DOHH2 (cell line): ENCODE data around the gene TRIM22.
"Not testable (repeated sequence)": the region's sequence is repeated elsewhere in the genome, so short reads cannot be mapped to it uniquely, and the experiment has no call there.

ENCODE experiments used
- H3F3A ChIP-seq: fragments of 200-600 bp; sonication (generic), shearing (Covaris generic); 2 replicates; pipeline ENCODE4 v1.6.0; 2016; ENCODE audit warnings: antibody characterized with exemption, mild to moderate bottlenecking; ENCODE audit not compliant: control insufficient read depth, insufficient read depth
- H3K27ac ChIP-seq: fragments of 200-600 bp; sonication (generic); 2 replicates; pipeline ENCODE4 v1.5.1; 2014; ENCODE audit warnings: low read depth, mild to moderate bottlenecking, low read length, moderate library complexity
- H3K27me3 ChIP-seq: fragments of 200-600 bp; sonication (generic); 2 replicates; pipeline ENCODE4 v1.6.1; 2014; ENCODE audit warnings: mild to moderate bottlenecking, low read length, mixed read lengths; ENCODE audit not compliant: control insufficient read depth
- H3K36me3 ChIP-seq: fragments of 200-600 bp; sonication (generic); 2 replicates; pipeline ENCODE4 v1.6.1; 2014; ENCODE audit warnings: mild to moderate bottlenecking, low read length, moderate library complexity, mixed read lengths; ENCODE audit not compliant: control insufficient read depth
- H3K4me1 ChIP-seq: fragments of 200-600 bp; sonication (generic); 2 replicates; pipeline ENCODE4 v1.6.1; 2014; ENCODE audit warnings: mild to moderate bottlenecking, low read length, mixed read lengths; ENCODE audit not compliant: control insufficient read depth
- H3K4me2 ChIP-seq: fragments of 200-600 bp; sonication (generic); 2 replicates; pipeline ENCODE4 v1.6.0; 2014; ENCODE audit warnings: mild to moderate bottlenecking, low read length, moderate library complexity
- H3K4me3 ChIP-seq: fragments of 200-600 bp; sonication (generic); 2 replicates; pipeline ENCODE4 v1.5.1; 2014; ENCODE audit warnings: mild to moderate bottlenecking, low read length, mixed read lengths
- H3K79me2 ChIP-seq: fragments of 200-600 bp; sonication (generic); 2 replicates; pipeline ENCODE4 v1.6.1; 2014; ENCODE audit warnings: mild to moderate bottlenecking, low read length, mixed read lengths; ENCODE audit not compliant: control insufficient read depth
- H3K9me2 ChIP-seq: fragments of 200-600 bp; sonication (generic); replicated peaks from 2 replicates; pipeline ENCODE4 v1.6.1; 2014; ENCODE audit warnings: mild to moderate bottlenecking, low read length, mixed read lengths; ENCODE audit not compliant: control insufficient read depth
- H3K9me3 ChIP-seq: fragments of 200-600 bp; sonication (generic); 2 replicates; pipeline ENCODE4 v1.6.1; 2014; ENCODE audit warnings: antibody characterized with exemption, low read length, mixed read lengths; ENCODE audit not compliant: control insufficient read depth, insufficient read depth
- H4K20me1 ChIP-seq: fragments of 200-600 bp; sonication (generic); 2 replicates; pipeline ENCODE4 v1.6.0; 2014; ENCODE audit warnings: low read depth, mild to moderate bottlenecking, antibody characterized with exemption, low read length, moderate library complexity; ENCODE audit not compliant: control insufficient read depth, insufficient read depth
- EZH2phosphoT487 ChIP-seq: fragments of 200-600 bp; sonication (generic); IDR thresholded peaks from 2 replicates; pipeline ENCODE4 v1.6.1; 2017; ENCODE audit warnings: borderline replicate concordance, mild to moderate bottlenecking, antibody characterized with exemption, low read length, moderate library complexity, mixed read lengths
- TF ChIP-seq, protein P1 (sequence below): fragments of 200-600 bp; sonication (generic); IDR thresholded peaks from one replicate; pipeline ENCODE4 v1.5.1; 2014; ENCODE audit warnings: antibody characterized with exemption, mild to moderate bottlenecking, low read depth, low read length; ENCODE audit not compliant: poor library complexity, severe bottlenecking

The TRIM22 gene

GRCh38 chr11:5646139-5646538 is 43.5 kb upstream of the TRIM22 start:
- Histone ChIP-seq H3K4me1 (no peaks in the 10 kb centered on the region), H3K36me3 (no peaks in the 10 kb centered on the region), H3K9me3 (no peaks in the 10 kb centered on the region), H4K20me1 (no peaks in the 10 kb centered on the region), H3K27me3 (no peaks in the 10 kb centered on the region), H3K79me2 (no peaks in the 10 kb centered on the region), H3K9me2 (no peaks in the 10 kb centered on the region), H3K4me2 (no peak overlapping the region), H3K4me3 (no peak overlapping the region), H3F3A (no peaks in the 10 kb centered on the region), H3K27ac (no peak overlapping the region)
- TF ChIP-seq, protein P1, sequence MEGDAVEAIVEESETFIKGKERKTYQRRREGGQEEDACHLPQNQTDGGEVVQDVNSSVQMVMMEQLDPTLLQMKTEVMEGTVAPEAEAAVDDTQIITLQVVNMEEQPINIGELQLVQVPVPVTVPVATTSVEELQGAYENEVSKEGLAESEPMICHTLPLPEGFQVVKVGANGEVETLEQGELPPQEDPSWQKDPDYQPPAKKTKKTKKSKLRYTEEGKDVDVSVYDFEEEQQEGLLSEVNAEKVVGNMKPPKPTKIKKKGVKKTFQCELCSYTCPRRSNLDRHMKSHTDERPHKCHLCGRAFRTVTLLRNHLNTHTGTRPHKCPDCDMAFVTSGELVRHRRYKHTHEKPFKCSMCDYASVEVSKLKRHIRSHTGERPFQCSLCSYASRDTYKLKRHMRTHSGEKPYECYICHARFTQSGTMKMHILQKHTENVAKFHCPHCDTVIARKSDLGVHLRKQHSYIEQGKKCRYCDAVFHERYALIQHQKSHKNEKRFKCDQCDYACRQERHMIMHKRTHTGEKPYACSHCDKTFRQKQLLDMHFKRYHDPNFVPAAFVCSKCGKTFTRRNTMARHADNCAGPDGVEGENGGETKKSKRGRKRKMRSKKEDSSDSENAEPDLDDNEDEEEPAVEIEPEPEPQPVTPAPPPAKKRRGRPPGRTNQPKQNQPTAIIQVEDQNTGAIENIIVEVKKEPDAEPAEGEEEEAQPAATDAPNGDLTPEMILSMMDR: no peak
- TF ChIP-seq EZH2phosphoT487: no peak

DNA sequence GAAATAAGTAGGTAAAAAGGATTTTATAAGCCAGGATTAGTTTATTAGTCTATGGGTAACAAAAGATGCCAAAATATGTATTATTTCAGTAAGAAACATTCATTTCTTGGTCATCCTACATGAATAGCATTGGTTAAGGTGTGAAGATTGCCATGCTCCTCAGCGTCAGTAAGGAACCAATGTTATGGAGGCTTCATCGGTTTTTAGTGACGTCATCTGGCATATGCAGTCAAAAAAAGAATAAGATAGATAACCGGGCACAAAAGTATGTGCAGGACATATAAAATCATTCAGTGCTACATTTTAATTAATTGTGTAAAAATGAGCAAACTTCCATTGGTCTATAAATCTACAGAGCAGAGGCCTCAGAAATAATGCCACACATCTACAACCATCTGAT is 34.1 kb upstream of the TRIM22 start:
- no peak for TF ChIP-seq EZH2phosphoT487
- TF ChIP-seq, protein P1: no peak
- Histone ChIP-seq H3K27me3 (no peaks in the 10 kb centered on the region), H3K4me2 (no peak overlapping the region), H3K9me2 (no peaks in the 10 kb centered on the region), H3K4me1 (no peaks in the 10 kb centered on the region), H3F3A (no peaks in the 10 kb centered on the region), H3K36me3 (no peaks in the 10 kb centered on the region), H3K79me2 (no peaks in the 10 kb centered on the region), H3K27ac (no peak overlapping the region), H4K20me1 (no peaks in the 10 kb centered on the region), H3K9me3 (peaks cover 3% of the 10 kb centered on the region; the same call in 1 of the 2 replicates), H3K4me3 (no peak overlapping the region)

DNA sequence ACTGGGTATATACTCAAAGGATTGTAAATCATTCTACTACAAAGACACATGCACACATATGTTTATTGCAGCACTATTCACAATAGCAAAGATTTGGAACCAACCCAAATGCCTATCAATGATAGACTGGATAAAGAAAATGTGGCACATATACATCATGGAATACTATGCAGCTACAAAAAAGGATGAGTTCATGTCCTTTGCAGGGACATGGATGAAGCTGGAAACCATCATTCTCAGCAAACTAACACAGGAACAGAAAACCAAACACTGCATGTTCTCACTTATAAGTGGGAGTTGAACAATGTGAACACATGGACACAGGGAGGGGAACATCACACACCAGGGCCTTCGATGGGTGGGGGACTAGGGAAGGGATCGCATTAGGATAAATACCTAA is 32.6 kb upstream of the TRIM22 start:
- not testable (repeated sequence) for H3K27me3 ChIP-seq, H3K4me1 ChIP-seq, H3K4me3 ChIP-seq, H3K9me2 ChIP-seq, H3K79me2 ChIP-seq, H3K36me3 ChIP-seq, H4K20me1 ChIP-seq, H3F3A ChIP-seq, H3K4me2 ChIP-seq, H3K9me3 ChIP-seq, H3K27ac ChIP-seq

GRCh38 chr11:5658318-5658717 is 31.3 kb upstream of the TRIM22 start:
- H3K9me3 ChIP-seq: peaks cover 3% of the 10 kb centered on the region; the same call in 1 of the 2 replicates
- H3K4me1 ChIP-seq: no peaks in the 10 kb centered on the region
- H3K27me3 ChIP-seq: no peaks in the 10 kb centered on the region
- no peaks in the 10 kb centered on the region for H4K20me1 ChIP-seq
- no peak for TF ChIP-seq EZH2phosphoT487
- TF ChIP-seq, protein P1: no peak
- no peak overlapping the region for H3K27ac ChIP-seq
- H3K79me2 ChIP-seq: no peaks in the 10 kb centered on the region
- H3F3A ChIP-seq: no peaks in the 10 kb centered on the region
- no peaks in the 10 kb centered on the region for H3K9me2 ChIP-seq
- H3K4me2 ChIP-seq: no peak overlapping the region
- H3K36me3 ChIP-seq: no peaks in the 10 kb centered on the region
- H3K4me3 ChIP-seq: no peak overlapping the region
